Esophagus squamous epithelium (tissue), 5 donors: ENCODE data around the gene SLC16A1. TPM values are rescaled to one million over a fixed set of nuclear protein-coding genes. Genes with fewer than 3 reads are reported as not detected.

ENCODE experiments used
- DNase-seq: peaks from one replicate; lab custom pipeline; 2025; lab: John Stamatoyannopoulos, UW
- H3K27ac ChIP-seq, 4 donors: fragments of 200-600 bp; sonication (generic); one replicate each; pipeline ENCODE4 v1.5.1; 2016 to 2019; ENCODE audit warnings: mild to moderate bottlenecking in 1 of 4
- H3K27me3 ChIP-seq, 4 donors: fragments of 200-600 bp; sonication (generic); 1 replicate in 3 of 4; 2 replicates in 1 of 4; pipeline versions ENCODE4 v1.5.1 to v1.6.0; 2017 to 2021; ENCODE audit warnings: antibody characterized with exemption in 1 of 4
- H3K36me3 ChIP-seq, 3 donors: fragments of 200-600 bp; sonication (generic); one replicate each; pipeline ENCODE4 v1.5.1; 2016 to 2019
- H3K4me1 ChIP-seq, 3 donors: fragments of 200-600 bp; sonication (generic); one replicate each; pipeline ENCODE4 v1.5.1; 2017 to 2019
- H3K4me3 ChIP-seq, 4 donors: fragments of 200-600 bp; sonication (generic); 1 replicate in 3 of 4; 2 replicates in 1 of 4; pipeline ENCODE4 v1.5.1; 2016 to 2019; ENCODE audit warnings: mild to moderate bottlenecking in 2 of 4, moderate library complexity in 1 of 4
- H3K9me3 ChIP-seq, 3 donors: fragments of 200-600 bp; sonication (generic); one replicate each; pipeline ENCODE4 v1.5.1; 2016 to 2019
- POLR2A ChIP-seq, 4 donors: fragments of 450-650 bp; IDR thresholded peaks; one replicate each; pipeline ENCODE4 v1.6.1; 2017; ENCODE audit warnings: antibody characterized with exemption in 4 of 4, mild to moderate bottlenecking in 4 of 4, moderate library complexity in 3 of 4
- WGBS, 2 donors: methylation state at CpG; one replicate each; pipeline ENCODE4 v1.1.5; 2018; 5-methylcytosine and 5-hydroxymethylcytosine counted together
- intact Hi-C: fragments of 100-400 bp; cut with DNase I; formaldehyde crosslinking; loops from one replicate; pipeline ENCODE4 v1.15.0; 2022
- small RNA-seq, 4 donors: library from RNA; depleted of rRNA; stranded (forward); fragments of <200 nt; gene quantifications; one replicate each; pipeline ENCODE3, GENCODE V24; 2016
- total RNA-seq, 4 donors: library from RNA; depleted of rRNA; stranded (reverse); fragments of >200 nt; gene quantifications; one replicate each; pipeline ENCODE4 v1.1.0, GENCODE V29; 2016
- TF ChIP-seq, protein P1 (sequence below), 6 experiments: fragments of 450-650 bp in 4 of 6; fragments of 200-600 bp in 2 of 6; sonication (generic) in 2 of 6; IDR thresholded peaks; one replicate each; pipeline ENCODE4 v1.5.1; 2016 to 2019; ENCODE audit warnings: antibody characterized with exemption in 6 of 6, mild to moderate bottlenecking in 4 of 6, moderate library complexity in 4 of 6
- donor health status: DM: yes; HTN: yes; CAD: no.

Gene SLC16A1
- total RNA-seq, 4 donors from 2014 or later = 19.1 to 80.3 (median 57.9) TPM

DNA sequence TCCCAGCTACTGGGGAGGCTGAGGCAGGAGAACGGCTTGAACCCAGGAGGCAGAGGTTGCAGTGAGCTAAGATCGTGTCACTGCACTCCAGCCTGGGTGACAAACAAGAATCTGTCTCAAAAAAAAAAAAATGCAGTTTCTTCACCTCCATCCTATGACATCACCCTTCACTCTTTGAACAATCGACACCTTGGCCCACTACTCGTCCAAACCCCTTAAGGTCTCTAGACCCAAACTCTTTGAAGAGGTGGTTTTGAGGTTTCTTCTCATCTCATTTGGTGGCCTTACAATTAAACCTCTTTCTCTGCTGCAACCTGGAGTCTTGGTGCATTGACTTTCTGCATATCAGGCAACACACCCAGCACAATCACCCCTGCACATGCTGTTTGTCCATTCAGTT lies 86.1 kb downstream of the SLC16A1 start:
- Histone ChIP-seq H3K36me3 (no peaks in the 10 kb centered on the region), H3K4me1 (no peaks in the 10 kb centered on the region), H3K27me3 (no peaks in the 10 kb centered on the region), H3K4me3 (no peak overlapping the region), H3K27ac (no peak overlapping the region), H3K9me3 (no peaks in the 10 kb centered on the region)
- DNase-seq = no peak
- intact Hi-C loops = no loop called here
- WGBS, 2 donors = 87 to 89% methylated on average over 4 of the region's 4 CpGs
- no peak for TF ChIP-seq POLR2A (IDR thresholded peaks at IDR 0.05)

DNA sequence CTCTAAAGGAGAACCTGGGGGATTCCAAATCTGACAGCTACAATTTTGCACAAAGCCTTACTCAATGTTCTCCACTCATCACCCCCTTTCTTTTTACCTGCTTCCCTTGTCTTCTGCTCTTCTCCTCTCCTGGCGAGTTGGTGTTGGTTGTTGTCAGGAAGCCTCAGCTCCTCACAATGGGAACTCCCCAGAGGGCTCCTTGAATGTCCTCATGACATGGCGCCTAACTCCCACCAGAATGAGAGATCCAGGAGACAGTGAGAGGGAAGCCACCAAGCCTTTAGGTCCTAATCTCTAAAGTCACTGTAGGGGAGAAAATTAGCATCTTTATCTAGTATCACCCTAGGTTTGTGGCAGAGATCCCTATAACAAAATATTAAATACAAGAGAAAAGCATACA lies 87.8 kb downstream of the SLC16A1 start:
- no peak overlapping the region for H3K27ac ChIP-seq
- H3K4me3 ChIP-seq = no peak overlapping the region
- H3K27me3 ChIP-seq = no peaks in the 10 kb centered on the region
- 85 to 90% methylated on average over 2 of the region's 2 CpGs for WGBS, 2 donors
- no peaks in the 10 kb centered on the region for H3K9me3 ChIP-seq
- H3K4me1 ChIP-seq = no peaks in the 10 kb centered on the region
- no peaks in the 10 kb centered on the region for H3K36me3 ChIP-seq
- DNase-seq = no peak
- intact Hi-C loops = no loop called here
- no peak for TF ChIP-seq POLR2A (IDR thresholded peaks at IDR 0.05)
- TF ChIP-seq, protein P1, sequence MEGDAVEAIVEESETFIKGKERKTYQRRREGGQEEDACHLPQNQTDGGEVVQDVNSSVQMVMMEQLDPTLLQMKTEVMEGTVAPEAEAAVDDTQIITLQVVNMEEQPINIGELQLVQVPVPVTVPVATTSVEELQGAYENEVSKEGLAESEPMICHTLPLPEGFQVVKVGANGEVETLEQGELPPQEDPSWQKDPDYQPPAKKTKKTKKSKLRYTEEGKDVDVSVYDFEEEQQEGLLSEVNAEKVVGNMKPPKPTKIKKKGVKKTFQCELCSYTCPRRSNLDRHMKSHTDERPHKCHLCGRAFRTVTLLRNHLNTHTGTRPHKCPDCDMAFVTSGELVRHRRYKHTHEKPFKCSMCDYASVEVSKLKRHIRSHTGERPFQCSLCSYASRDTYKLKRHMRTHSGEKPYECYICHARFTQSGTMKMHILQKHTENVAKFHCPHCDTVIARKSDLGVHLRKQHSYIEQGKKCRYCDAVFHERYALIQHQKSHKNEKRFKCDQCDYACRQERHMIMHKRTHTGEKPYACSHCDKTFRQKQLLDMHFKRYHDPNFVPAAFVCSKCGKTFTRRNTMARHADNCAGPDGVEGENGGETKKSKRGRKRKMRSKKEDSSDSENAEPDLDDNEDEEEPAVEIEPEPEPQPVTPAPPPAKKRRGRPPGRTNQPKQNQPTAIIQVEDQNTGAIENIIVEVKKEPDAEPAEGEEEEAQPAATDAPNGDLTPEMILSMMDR (IDR thresholded peaks at IDR 0.05) = no peak

DNA sequence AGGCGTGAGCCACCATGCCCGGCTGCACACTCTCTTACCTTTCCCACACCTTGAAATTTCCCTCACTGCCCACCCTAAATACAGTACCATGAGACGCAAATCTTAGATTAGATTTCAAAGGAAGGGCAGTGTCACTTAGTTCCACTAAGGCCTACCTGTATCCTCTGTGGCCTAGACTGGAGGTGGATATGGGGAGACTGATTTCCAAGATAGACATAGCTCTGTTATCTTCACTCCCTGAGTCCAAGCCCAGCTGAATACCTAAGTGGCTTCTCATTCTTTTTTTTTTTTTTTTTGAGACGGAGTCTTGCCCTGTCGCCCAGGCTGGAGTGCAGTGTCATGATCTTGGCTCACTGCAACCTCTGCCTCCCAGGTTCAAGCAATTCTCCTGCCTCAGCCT lies 89.0 kb downstream of the SLC16A1 start:
- Histone ChIP-seq H3K9me3 (no peaks in the 10 kb centered on the region), H3K4me1 (no peaks in the 10 kb centered on the region), H3K4me3 (no peak overlapping the region), H3K36me3 (no peaks in the 10 kb centered on the region), H3K27ac (no peak overlapping the region), H3K27me3 (no peaks in the 10 kb centered on the region)
- no peak for DNase-seq
- TF ChIP-seq, protein P1 (IDR thresholded peaks at IDR 0.05) = no peak
- TF ChIP-seq POLR2A (IDR thresholded peaks at IDR 0.05) = no peak
- intact Hi-C loops = no loop called here
- 93 to 97% methylated on average over 5 of the region's 5 CpGs for WGBS, 2 donors

DNA sequence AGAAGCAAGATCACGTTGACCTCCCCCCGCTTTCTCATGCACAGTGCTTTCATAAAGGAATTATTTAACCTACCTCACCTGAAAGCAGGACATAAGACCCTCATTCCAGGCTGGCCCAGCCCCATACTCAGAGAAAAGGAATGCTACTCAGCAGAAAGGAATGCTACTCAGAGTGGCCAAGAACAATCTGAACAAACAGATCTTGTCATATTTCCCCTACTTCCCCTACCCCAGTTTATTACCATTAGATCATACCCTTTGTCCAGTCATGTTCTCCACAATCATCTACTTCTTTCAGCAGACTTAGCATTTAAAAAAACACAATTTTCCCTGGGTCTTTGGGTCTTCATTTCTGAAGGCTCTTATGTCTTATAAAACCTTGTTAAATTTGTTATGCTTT lies 89.8 kb downstream of the SLC16A1 start:
- H3K4me1 ChIP-seq = no peaks in the 10 kb centered on the region
- no peaks in the 10 kb centered on the region for H3K36me3 ChIP-seq
- H3K9me3 ChIP-seq = no peaks in the 10 kb centered on the region
- DNase-seq = no peak
- TF ChIP-seq, protein P1 (IDR thresholded peaks at IDR 0.05) = no peak
- H3K27me3 ChIP-seq = no peaks in the 10 kb centered on the region
- intact Hi-C loops = no loop called here
- no peak overlapping the region for H3K27ac ChIP-seq
- no peak overlapping the region for H3K4me3 ChIP-seq
- WGBS, 2 donors = 100% methylated on average over 2 of the region's 2 CpGs; no CpG with 5 or more reads in 1 of the 2 donors

DNA sequence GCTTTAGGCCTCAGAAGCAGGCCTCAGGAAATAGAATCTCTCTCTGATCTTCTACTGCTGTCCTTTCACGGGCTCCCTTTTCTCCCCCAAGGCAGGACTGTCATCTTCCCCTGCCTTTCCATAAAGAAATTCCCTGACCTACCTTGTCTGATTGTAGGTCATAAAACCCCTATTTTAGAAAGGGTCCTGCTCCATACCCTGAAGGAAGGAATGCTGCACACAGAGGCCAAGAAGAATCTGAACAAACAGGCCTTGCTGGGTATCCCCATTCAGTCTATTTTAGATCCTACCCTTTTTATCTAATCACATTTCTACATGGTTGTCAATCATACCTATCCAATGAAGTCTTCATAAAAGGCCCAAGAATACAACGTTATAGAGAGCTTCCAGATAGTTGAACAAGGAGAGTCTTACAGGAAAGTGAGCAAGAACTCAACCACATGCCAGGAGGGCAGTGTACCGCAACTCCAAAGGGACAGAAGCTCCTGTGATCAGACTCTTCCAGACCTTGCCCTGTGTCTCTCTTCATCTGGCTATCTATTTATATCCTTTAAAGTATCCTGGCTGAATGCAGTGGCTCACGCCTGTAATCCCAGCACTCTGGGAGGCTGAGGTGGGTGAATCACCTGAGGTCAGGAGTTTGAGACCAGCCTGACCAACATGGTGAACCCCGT lies 93.1 kb downstream of the SLC16A1 start:
- Histone ChIP-seq H3K9me3 (no peaks in the 10 kb centered on the region), H3K36me3 (no peaks in the 10 kb centered on the region), H3K4me1 (no peaks in the 10 kb centered on the region), H3K27ac (no peak overlapping the region), H3K27me3 (no peaks in the 10 kb centered on the region), H3K4me3 (no peak overlapping the region)
- WGBS, 2 donors = 83 to 85% methylated on average over 5 of the region's 5 CpGs
- DNase-seq = no peak
- TF ChIP-seq POLR2A (IDR thresholded peaks at IDR 0.05) = no peak
- TF ChIP-seq, protein P1 (IDR thresholded peaks at IDR 0.05) = no peak
- intact Hi-C loops = no loop called here

Small RNA genes lying within 50 kb of the gene (small RNA-seq; reads per million reads assigned to genes)
- gene AL390729.2 = 0 reads per million in 4 donors

Other genes starting within 250 kb of the SLC16A1 start
- 100 to 1,000 TPM in 2 of 4 donors, 10 to 100 TPM in 2; 49.9 to 108 (median 78.0) TPM for gene RHOC, start 249.1 kb downstream of the SLC16A1 start, total RNA-seq
- 1 to 10 TPM; 2.2 to 4.8 (median 2.9) TPM for gene PPM1J, start 240.9 kb downstream of the SLC16A1 start, total RNA-seq
- gene LRIG2, start 117.0 kb upstream of the SLC16A1 start, total RNA-seq = 10 to 100 TPM in 3 of 4 donors, 1 to 10 TPM in 1; 8.9 to 18.3 (median 11.6) TPM